GM23338 (cell line): ENCODE measurements around the gene ZNF26. TPM values are rescaled to one million over a fixed set of nuclear protein-coding genes. Genes with fewer than 3 reads are reported as not detected.
A peak's percentile ranks its signal among the peaks of the same experiment; 100 is the strongest.
"Not testable (repeated sequence)": the region's sequence is repeated elsewhere in the genome, so short reads cannot be mapped to it uniquely, and the experiment has no call there.

Source experiments
- ATAC-seq: fragments of 200-7000 bp; cut with Tn5 transposase; 3 replicates; pipeline ENCODE4 v1.9.1; 2020
- DNase-seq: peaks from one replicate; pipeline ENCODE4 v3.0.0-alpha.2; 2015; ENCODE audit warnings: low spot score
- H2AFZ ChIP-seq: fragments of 200-600 bp; sonication (generic); 2 replicates; pipeline ENCODE4 v1.8.0; 2016; ENCODE audit warnings: antibody characterized with exemption, mild to moderate bottlenecking, moderate library complexity
- H3F3A ChIP-seq: fragments of 200-600 bp; sonication (generic); replicated peaks from 2 replicates; pipeline ENCODE4 v1.8.0; 2017; ENCODE audit warnings: antibody characterized with exemption, mixed run types, low read depth
- H3K27ac ChIP-seq: fragments of 200-600 bp; sonication (generic); 2 replicates; pipeline ENCODE4 v1.6.1; 2016; ENCODE audit warnings: low read depth
- H3K27me3 ChIP-seq: fragments of 200-600 bp; sonication (generic); 2 replicates; pipeline ENCODE4 v1.8.0; 2016; ENCODE audit warnings: mild to moderate bottlenecking, mixed run types, moderate library complexity; ENCODE audit not compliant: insufficient read depth
- H3K36me3 ChIP-seq: fragments of 200-600 bp; sonication (generic); 2 replicates; pipeline ENCODE4 v1.8.0; 2016; ENCODE audit warnings: mild to moderate bottlenecking; ENCODE audit not compliant: insufficient read depth
- H3K4me1 ChIP-seq: fragments of 200-600 bp; sonication (generic); 2 replicates; pipeline ENCODE4 v1.8.0; 2016; ENCODE audit warnings: mild to moderate bottlenecking, moderate library complexity; ENCODE audit not compliant: insufficient read depth
- H3K4me2 ChIP-seq: fragments of 200-600 bp; sonication (generic); 2 replicates; pipeline ENCODE4 v1.7.1; 2017; ENCODE audit warnings: mixed run types
- H3K4me3 ChIP-seq: fragments of 200-600 bp; sonication (generic); 2 replicates; pipeline ENCODE4 v1.6.1; 2016; ENCODE audit warnings: mixed run types
- H3K79me2 ChIP-seq: fragments of 200-600 bp; sonication (generic); replicated peaks from 2 replicates; pipeline ENCODE4 v1.8.0; 2017; ENCODE audit warnings: mild to moderate bottlenecking; ENCODE audit not compliant: insufficient read depth
- H3K9me2 ChIP-seq: fragments of 200-600 bp; sonication (generic); 2 replicates; pipeline ENCODE4 v1.8.0; 2017; ENCODE audit not compliant: insufficient read depth
- H4K20me1 ChIP-seq: fragments of 200-600 bp; sonication (generic); replicated peaks from 2 replicates; pipeline ENCODE4 v1.8.0; 2017; ENCODE audit warnings: mild to moderate bottlenecking; ENCODE audit not compliant: insufficient read depth
- H3K27ac Mint-ChIP-seq: 2 replicates; pipeline ENCODE4 v1.8.0; 2020; ENCODE audit warnings: inconsistent platforms, mild to moderate bottlenecking, moderate library complexity, mixed read lengths
- H3K27me3 Mint-ChIP-seq: 3 replicates; pipeline ENCODE4 v1.8.0; 2022; ENCODE audit warnings: low read depth, mild to moderate bottlenecking, moderate library complexity, mixed read lengths, inconsistent platforms; ENCODE audit not compliant: insufficient read depth, poor library complexity
- H3K36me3 Mint-ChIP-seq: 3 replicates; pipeline ENCODE4 v1.8.0; 2021; ENCODE audit warnings: low read depth, mild to moderate bottlenecking, inconsistent platforms, moderate library complexity, mixed read lengths
- H3K4me1 Mint-ChIP-seq: 3 replicates; pipeline ENCODE4 v1.8.0; 2020; ENCODE audit warnings: mild to moderate bottlenecking, inconsistent platforms, mixed read lengths
- H3K4me3 Mint-ChIP-seq: 3 replicates; pipeline ENCODE4 v1.8.0; 2021; ENCODE audit warnings: moderate library complexity, mild to moderate bottlenecking, inconsistent platforms, mixed read lengths
- H3K9me3 Mint-ChIP-seq: 3 replicates; pipeline ENCODE4 v1.8.0; 2020; ENCODE audit warnings: moderate library complexity, mild to moderate bottlenecking, inconsistent platforms, mixed read lengths
- CREB1 ChIP-seq: fragments of 250-450 bp; sonication (Bioruptor Pico); IDR thresholded peaks from 2 replicates; pipeline ENCODE4 v1.5.0; 2020; ENCODE audit warnings: low read depth, mild to moderate bottlenecking, moderate library complexity
- EZH2 ChIP-seq: fragments of 200-600 bp; sonication (generic); IDR thresholded peaks from one replicate; pipeline ENCODE4 v1.8.0; 2017; ENCODE audit warnings: antibody characterized with exemption, mild to moderate bottlenecking, low read depth; ENCODE audit not compliant: unreplicated experiment
- EZH2phosphoT487 ChIP-seq: fragments of 200-600 bp; sonication (generic); IDR thresholded peaks from one replicate; pipeline ENCODE4 v1.8.1; 2018; ENCODE audit warnings: antibody characterized with exemption; ENCODE audit not compliant: unreplicated experiment
- JUNB ChIP-seq: IDR thresholded peaks from one replicate; pipeline ENCODE4 v1.6.1; 2016; ENCODE audit warnings: antibody characterized with exemption; ENCODE audit not compliant: unreplicated experiment
- NANOG ChIP-seq: IDR thresholded peaks from 2 replicates; pipeline ENCODE4 v1.6.1; 2016; ENCODE audit warnings: antibody characterized with exemption, borderline replicate concordance
- POLR2AphosphoS5 ChIP-seq: IDR thresholded peaks from 2 replicates; pipeline ENCODE4 v1.6.1; 2016; ENCODE audit warnings: antibody characterized with exemption, low read depth
- STAT1 ChIP-seq: IDR thresholded peaks from one replicate; pipeline ENCODE4 v1.6.1; 2016; ENCODE audit warnings: antibody characterized with exemption; ENCODE audit not compliant: unreplicated experiment
- ZNF114 ChIP-seq: fragments of 250-450 bp; sonication (Bioruptor Pico); IDR thresholded peaks from 2 replicates; pipeline ENCODE4 v1.5.0; 2020; ENCODE audit warnings: mild to moderate bottlenecking, moderate library complexity
- ZNF331 ChIP-seq: fragments of 250-450 bp; sonication (Bioruptor Pico); IDR thresholded peaks from 2 replicates; pipeline ENCODE4 v1.5.0; 2020; ENCODE audit warnings: low read depth, mild to moderate bottlenecking, moderate library complexity
- polyA plus RNA-seq: library from polyadenylated mRNA; unstranded; fragments of >200 nt; fragmentation: Nextera tagmentation; extraction: Ambion mirVana; gene quantifications from 2 replicates; pipeline ENCODE4 v1.2.1, GENCODE V29; 2016
- total RNA-seq: library from RNA; depleted of rRNA; stranded (reverse); fragments of >200 nt; shearing (Covaris generic); gene quantifications from 2 replicates; pipeline ENCODE4 v1.2.3, GENCODE V29; 2014
- TF ChIP-seq, protein P1 (sequence below), 2 experiments: fragments of 200-600 bp in 1 of 2; sonication (generic) in 1 of 2; conservative IDR thresholded peaks; 2 replicates each; pipeline versions ENCODE4 v1.5.1 to v1.6.1; 2016 to 2017; ENCODE audit warnings: antibody characterized with exemption in 2 of 2, low read depth in 2 of 2, mild to moderate bottlenecking in 2 of 2, moderate library complexity in 1 of 2
- TF ChIP-seq, protein P2 (sequence below): IDR thresholded peaks from 2 replicates; pipeline ENCODE4 v1.6.1; 2016; ENCODE audit warnings: antibody characterized with exemption

The ZNF26 gene
- total and polyA plus RNA-seq, 2 experiments from 2014 or later = 4.8 to 18.9 TPM

GRCh38 chr12:132976870-132977269, 9.3 kb upstream of the ZNF26 start:
- peaks cover 28% of the 10 kb centered on the region for H3K36me3 Mint-ChIP-seq
- H2AFZ ChIP-seq, H3K4me3 Mint-ChIP-seq, H3K27me3 ChIP-seq, H3K27me3 Mint-ChIP-seq, H3K4me1 Mint-ChIP-seq, H3K79me2 ChIP-seq, ATAC-seq, H3K36me3 ChIP-seq, H3K27ac ChIP-seq, H3K4me1 ChIP-seq, H4K20me1 ChIP-seq, H3K27ac Mint-ChIP-seq, H3K4me3 ChIP-seq, H3K4me2 ChIP-seq, H3F3A ChIP-seq, H3K9me2 ChIP-seq: not testable (repeated sequence)
- peaks cover 89% of the 10 kb centered on the region for H3K9me3 Mint-ChIP-seq
- TF ChIP-seq, protein P1, sequence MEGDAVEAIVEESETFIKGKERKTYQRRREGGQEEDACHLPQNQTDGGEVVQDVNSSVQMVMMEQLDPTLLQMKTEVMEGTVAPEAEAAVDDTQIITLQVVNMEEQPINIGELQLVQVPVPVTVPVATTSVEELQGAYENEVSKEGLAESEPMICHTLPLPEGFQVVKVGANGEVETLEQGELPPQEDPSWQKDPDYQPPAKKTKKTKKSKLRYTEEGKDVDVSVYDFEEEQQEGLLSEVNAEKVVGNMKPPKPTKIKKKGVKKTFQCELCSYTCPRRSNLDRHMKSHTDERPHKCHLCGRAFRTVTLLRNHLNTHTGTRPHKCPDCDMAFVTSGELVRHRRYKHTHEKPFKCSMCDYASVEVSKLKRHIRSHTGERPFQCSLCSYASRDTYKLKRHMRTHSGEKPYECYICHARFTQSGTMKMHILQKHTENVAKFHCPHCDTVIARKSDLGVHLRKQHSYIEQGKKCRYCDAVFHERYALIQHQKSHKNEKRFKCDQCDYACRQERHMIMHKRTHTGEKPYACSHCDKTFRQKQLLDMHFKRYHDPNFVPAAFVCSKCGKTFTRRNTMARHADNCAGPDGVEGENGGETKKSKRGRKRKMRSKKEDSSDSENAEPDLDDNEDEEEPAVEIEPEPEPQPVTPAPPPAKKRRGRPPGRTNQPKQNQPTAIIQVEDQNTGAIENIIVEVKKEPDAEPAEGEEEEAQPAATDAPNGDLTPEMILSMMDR (conservative IDR thresholded peaks at IDR 0.05; ENCODE audit: low read depth in 2 of 2) = peak; percentile 67 to 76
- peak; percentile 74 for DNase-seq

DNA sequence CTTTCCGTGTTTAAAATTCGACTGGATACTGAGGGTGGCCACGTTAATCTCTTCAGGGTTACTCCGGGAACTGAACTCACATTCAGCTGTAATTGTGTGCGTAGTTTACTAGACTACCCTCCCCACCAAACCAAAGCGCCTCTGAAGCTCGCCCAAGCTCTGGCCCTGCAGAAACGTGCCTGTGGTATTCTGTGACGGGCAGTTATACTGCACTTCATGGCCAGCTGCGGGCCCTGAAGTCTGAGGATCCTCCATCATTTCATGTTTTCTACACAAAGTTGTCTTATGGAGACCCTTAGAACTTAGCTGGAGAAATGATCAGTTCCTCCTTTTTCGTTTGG, 688 bp downstream of the ZNF26 start:
- Histone ChIP-seq H4K20me1 (no peaks in the 10 kb centered on the region), H3K27ac (no peak overlapping the region), H3K4me1 (0 out of 2 replicates have a peak, but pooled peaks cover 8% of the 10 kb centered on the region), H3K27me3 (no peaks in the 10 kb centered on the region), H3K4me3 (peak overlapping the region; percentile 94), H3K9me2 (0 out of 2 replicates have a peak, but pooled peaks cover 3% of the 10 kb centered on the region), H3F3A (no peaks in the 10 kb centered on the region), H3K4me2 (peak overlapping the region; percentile 90), H2AFZ (peak overlapping the region; percentile 99), H3K36me3 (no peaks in the 10 kb centered on the region), H3K79me2 (peaks cover 54% of the 10 kb centered on the region)
- TF ChIP-seq ZNF114 (no peak), POLR2AphosphoS5 (no peak)
- peaks cover 13% of the 10 kb centered on the region for H3K4me1 Mint-ChIP-seq
- 0 out of 2 replicates have a peak overlapping the region, but pooled peaks have one; percentile 38 for H3K27ac Mint-ChIP-seq
- H3K9me3 Mint-ChIP-seq = peaks cover 74% of the 10 kb centered on the region
- DNase-seq (peak; percentile 18), ATAC-seq (peak; percentile 4; the same call in 2 of the 3 replicates)
- H3K4me3 Mint-ChIP-seq = peak overlapping the region; percentile 94
- peaks cover 16% of the 10 kb centered on the region for H3K27me3 Mint-ChIP-seq
- peaks cover 57% of the 10 kb centered on the region for H3K36me3 Mint-ChIP-seq

- no peak overlapping the region for H3K27ac Mint-ChIP-seq
- Histone ChIP-seq H3K4me2 (no peak overlapping the region), H4K20me1 (no peaks in the 10 kb centered on the region), H3K9me2 (no peaks in the 10 kb centered on the region; the same call in 1 of the 2 replicates), H3K36me3 (0 out of 2 replicates have a peak, but pooled peaks cover 5% of the 10 kb centered on the region), H3K79me2 (peaks cover 67% of the 10 kb centered on the region), H3K4me3 (no peak overlapping the region), H2AFZ (no peak overlapping the region), H3K4me1 (no peaks in the 10 kb centered on the region), H3K27ac (no peak overlapping the region), H3F3A (no peaks in the 10 kb centered on the region), H3K27me3 (no peaks in the 10 kb centered on the region)
- DNase-seq (peak; percentile 2), ATAC-seq (no peak)
- H3K9me3 Mint-ChIP-seq = peaks cover 97% of the 10 kb centered on the region
- no peaks in the 10 kb centered on the region for H3K4me1 Mint-ChIP-seq
- H3K4me3 Mint-ChIP-seq = no peak overlapping the region
- H3K36me3 Mint-ChIP-seq = peaks cover 83% of the 10 kb centered on the region
- H3K27me3 Mint-ChIP-seq = peaks cover 4% of the 10 kb centered on the region
- TF ChIP-seq, protein P1 (conservative IDR thresholded peaks at IDR 0.05; ENCODE audit: low read depth in 2 of 2) = no peak
- no peak for TF ChIP-seq ZNF114
- TF ChIP-seq EZH2phosphoT487 = no peak
- no peak for TF ChIP-seq JUNB
- TF ChIP-seq NANOG = no peak
- no peak for TF ChIP-seq ZNF331
- TF ChIP-seq, protein P2, sequence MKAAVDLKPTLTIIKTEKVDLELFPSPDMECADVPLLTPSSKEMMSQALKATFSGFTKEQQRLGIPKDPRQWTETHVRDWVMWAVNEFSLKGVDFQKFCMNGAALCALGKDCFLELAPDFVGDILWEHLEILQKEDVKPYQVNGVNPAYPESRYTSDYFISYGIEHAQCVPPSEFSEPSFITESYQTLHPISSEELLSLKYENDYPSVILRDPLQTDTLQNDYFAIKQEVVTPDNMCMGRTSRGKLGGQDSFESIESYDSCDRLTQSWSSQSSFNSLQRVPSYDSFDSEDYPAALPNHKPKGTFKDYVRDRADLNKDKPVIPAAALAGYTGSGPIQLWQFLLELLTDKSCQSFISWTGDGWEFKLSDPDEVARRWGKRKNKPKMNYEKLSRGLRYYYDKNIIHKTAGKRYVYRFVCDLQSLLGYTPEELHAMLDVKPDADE = no peak
- TF ChIP-seq POLR2AphosphoS5 = no peak
- no peak for TF ChIP-seq CREB1
- TF ChIP-seq EZH2 = no peak
- no peak for TF ChIP-seq STAT1
Measured at GRCh38 chr12:132998741-132999140, 12.6 kb downstream of the ZNF26 start.
